Inferior parietal cortex (tissue), 1 donor: ENCODE results near the gene MMP14.

ENCODE experiments used
- DNase-seq: peaks from one replicate; pipeline ENCODE4 v3.0.0-alpha.2; 2016; ENCODE audit errors: extremely low spot score

The MMP14 gene

GRCh38 chr14:22861651-22862050 is 25.3 kb downstream of the MMP14 start:
- no peak for DNase-seq

- DNase-seq, result no peak
These were observed 28.6 kb downstream of the MMP14 start for GRCh38 chr14:22864979-22865378.

- DNase-seq, result no peak
These were observed 29.3 kb downstream of the MMP14 start for GRCh38 chr14:22865424-22866405.

- no peak for DNase-seq
These were observed 30.5 kb downstream of the MMP14 start for GRCh38 chr14:22866874-22867273.

- no peak for DNase-seq
These were observed 34.4 kb downstream of the MMP14 start for GRCh38 chr14:22870811-22871223.

- DNase-seq, result peak; percentile 82
These were observed 35.0 kb downstream of the MMP14 start, which contains the start of gene LRP10 for GRCh38 chr14:22871224-22872032. Gene LRP10 (plus strand): TSS chr14:22871740. CDS start chr14:22872304, 564 bp downstream.

GRCh38 chr14:22872033-22872832 is 35.8 kb downstream of the MMP14 start:
- DNase-seq, result peak; percentile 86

- no peak for DNase-seq
These were observed 36.6 kb downstream of the MMP14 start for GRCh38 chr14:22872833-22873520.

GRCh38 chr14:22875003-22875747 is 38.8 kb downstream of the MMP14 start:
- DNase-seq, result no peak

- no peak for DNase-seq
These were observed 39.4 kb downstream of the MMP14 start for GRCh38 chr14:22875748-22876319.

GRCh38 chr14:22877000-22877501 is 40.7 kb downstream of the MMP14 start:
- DNase-seq, result no peak

- DNase-seq, result no peak
These were observed 42.2 kb downstream of the MMP14 start for GRCh38 chr14:22878271-22879246.

- DNase-seq, result no peak
These were observed 45.7 kb downstream of the MMP14 start for GRCh38 chr14:22882064-22882463.

GRCh38 chr14:22882529-22883172 is 46.3 kb downstream of the MMP14 start:
- no peak for DNase-seq

GRCh38 chr14:22883173-22883976 is 47.0 kb downstream of the MMP14 start, which contains the start of gene REM2:
Gene REM2 (plus strand): TSS chr14:22883222. CDS start chr14:22883288, 66 bp downstream.
- DNase-seq, result no peak

GRCh38 chr14:22884076-22884737 is 47.8 kb downstream of the MMP14 start:
- no peak for DNase-seq
